HEK293T (cell line): ENCODE measurements around the gene FGFBP3.

ENCODE experiments used
- ARNT ChIP-seq: fragments of 450-650 bp; IDR thresholded peaks from 2 replicates; pipeline ENCODE4 v1.6.1; 2017; ENCODE audit warnings: mild to moderate bottlenecking
- BHLHE40 ChIP-seq: fragments of 450-650 bp; IDR thresholded peaks from 2 replicates; pipeline ENCODE4 v1.6.1; 2016; ENCODE audit warnings: mild to moderate bottlenecking, moderate library complexity, borderline replicate concordance
- ELF4 ChIP-seq: fragments of 450-650 bp; IDR thresholded peaks from 2 replicates; pipeline ENCODE4 v1.6.1; 2017; ENCODE audit warnings: antibody characterized with exemption
- FOXA1 ChIP-seq: fragments of 450-650 bp; IDR thresholded peaks from 2 replicates; pipeline ENCODE4 v1.6.1; 2016; ENCODE audit warnings: mild to moderate bottlenecking
- FOXK2 ChIP-seq: fragments of 450-650 bp; IDR thresholded peaks from 2 replicates; pipeline ENCODE4 v1.6.1; 2016; ENCODE audit warnings: mild to moderate bottlenecking
- FOXM1 ChIP-seq: fragments of 450-650 bp; IDR thresholded peaks from 2 replicates; pipeline ENCODE4 v1.6.1; 2017; ENCODE audit warnings: mild to moderate bottlenecking, borderline replicate concordance
- HDGF ChIP-seq: fragments of 450-650 bp; IDR thresholded peaks from 2 replicates; pipeline ENCODE4 v1.6.1; 2017; ENCODE audit warnings: antibody characterized with exemption, borderline replicate concordance
- L3MBTL2 ChIP-seq: fragments of 450-650 bp; conservative IDR thresholded peaks from 2 replicates; pipeline ENCODE4 v1.6.1; 2016; ENCODE audit warnings: mild to moderate bottlenecking
- SP1 ChIP-seq: fragments of 450-650 bp; IDR thresholded peaks from 2 replicates; pipeline ENCODE4 v1.6.1; 2017
- SUZ12 ChIP-seq: fragments of 450-650 bp; IDR thresholded peaks from 2 replicates; pipeline ENCODE4 v1.6.1; 2016; ENCODE audit warnings: mild to moderate bottlenecking
- TARDBP ChIP-seq: fragments of 450-650 bp; IDR thresholded peaks from 2 replicates; pipeline ENCODE4 v1.6.1; 2016
- TF ChIP-seq, protein P1 (sequence below): fragments of 450-650 bp; IDR thresholded peaks from 2 replicates; pipeline ENCODE4 v1.6.1; 2016

DNA sequence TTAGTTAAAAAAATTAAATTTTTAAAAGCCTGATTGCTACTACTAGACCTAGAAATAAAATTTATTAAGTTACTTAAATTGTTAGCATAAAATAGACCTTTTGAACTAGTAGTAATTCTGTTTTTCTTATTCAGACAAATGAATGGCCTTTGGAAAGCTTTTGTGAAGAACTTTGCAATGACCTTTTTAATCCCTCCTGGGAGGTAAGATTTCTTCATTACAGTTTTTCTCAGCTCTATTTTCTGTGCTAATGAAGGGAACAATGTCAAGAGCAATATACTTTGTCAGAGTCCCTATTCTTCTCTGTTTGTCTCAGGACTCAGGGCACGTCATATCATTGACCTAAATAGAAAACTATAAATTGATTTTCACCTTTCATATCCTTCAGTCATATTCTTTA, 47.8 kb upstream of the FGFBP3 start:
- TF ChIP-seq SP1 (no peak), ELF4 (no peak), FOXK2 (no peak), SUZ12 (no peak), TARDBP (no peak), L3MBTL2 (no peak), HDGF (no peak), BHLHE40 (no peak), FOXM1 (no peak), ARNT (no peak), FOXA1 (no peak)
- TF ChIP-seq, protein P1, sequence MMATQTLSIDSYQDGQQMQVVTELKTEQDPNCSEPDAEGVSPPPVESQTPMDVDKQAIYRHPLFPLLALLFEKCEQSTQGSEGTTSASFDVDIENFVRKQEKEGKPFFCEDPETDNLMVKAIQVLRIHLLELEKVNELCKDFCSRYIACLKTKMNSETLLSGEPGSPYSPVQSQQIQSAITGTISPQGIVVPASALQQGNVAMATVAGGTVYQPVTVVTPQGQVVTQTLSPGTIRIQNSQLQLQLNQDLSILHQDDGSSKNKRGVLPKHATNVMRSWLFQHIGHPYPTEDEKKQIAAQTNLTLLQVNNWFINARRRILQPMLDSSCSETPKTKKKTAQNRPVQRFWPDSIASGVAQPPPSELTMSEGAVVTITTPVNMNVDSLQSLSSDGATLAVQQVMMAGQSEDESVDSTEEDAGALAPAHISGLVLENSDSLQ = no peak
